NB4 (cell line): Measurements from ENCODE around the gene CD300LD.

ENCODE experiments used
- CTCF ChIP-seq: IDR thresholded peaks from one replicate; pipeline ENCODE4 v1.5.1; 2012; ENCODE audit warnings: low read depth, low read length
- MYC ChIP-seq: IDR thresholded peaks from 2 replicates; pipeline ENCODE4 v1.6.1; 2011; ENCODE audit warnings: low read depth, low read length
- POLR2A ChIP-seq: IDR thresholded peaks from 2 replicates; pipeline ENCODE4 v1.6.1; 2011; ENCODE audit warnings: mild to moderate bottlenecking; ENCODE audit not compliant: insufficient read length; ENCODE audit errors: extremely low read depth

- no peak for TF ChIP-seq POLR2A
- no peak for TF ChIP-seq CTCF
- TF ChIP-seq MYC: no peak
Observed at GRCh38 chr17:74558882-74559519, 33.1 kb downstream of the CD300LD start.
